Hepatocyte (in vitro differentiated cells): ENCODE data around the gene HOXD10. TPM values are rescaled to one million over a fixed set of nuclear protein-coding genes. Genes with fewer than 3 reads are reported as not detected.
A peak's percentile ranks its signal among the peaks of the same experiment; 100 is the strongest.

ENCODE experiments used
- DNase-seq: peaks from one replicate; pipeline ENCODE4 v3.0.0-alpha.2; 2016; ENCODE audit warnings: low spot score
- H2AFZ ChIP-seq: fragments of 200-600 bp; sonication (generic); 2 replicates; pipeline ENCODE4 v1.6.0; 2016; ENCODE audit warnings: antibody characterized with exemption, mild to moderate bottlenecking
- H3K27ac ChIP-seq: fragments of 200-600 bp; sonication (generic); 2 replicates; pipeline ENCODE4 v1.5.1; 2016; ENCODE audit warnings: mild to moderate bottlenecking
- H3K27me3 ChIP-seq: fragments of 200-600 bp; sonication (generic); 2 replicates; pipeline ENCODE4 v1.6.1; 2016
- H3K36me3 ChIP-seq: fragments of 200-600 bp; sonication (generic); replicated peaks from 2 replicates; pipeline ENCODE4 v1.5.1; 2016; ENCODE audit warnings: low read depth; ENCODE audit not compliant: insufficient read depth
- H3K4me1 ChIP-seq: fragments of 200-600 bp; sonication (generic); 2 replicates; pipeline ENCODE4 v1.5.1; 2016; ENCODE audit warnings: mild to moderate bottlenecking, moderate library complexity; ENCODE audit not compliant: insufficient read depth
- H3K4me2 ChIP-seq: fragments of 200-600 bp; sonication (generic); 2 replicates; pipeline ENCODE4 v1.6.0; 2016
- H3K4me3 ChIP-seq: fragments of 200-600 bp; sonication (generic); 2 replicates; pipeline ENCODE4 v1.5.1; 2016; ENCODE audit warnings: mild to moderate bottlenecking
- H3K79me2 ChIP-seq: fragments of 200-600 bp; sonication (generic); 2 replicates; pipeline ENCODE4 v1.6.0; 2017; ENCODE audit warnings: mild to moderate bottlenecking
- H3K9me2 ChIP-seq: fragments of 200-600 bp; sonication (generic); replicated peaks from 2 replicates; pipeline ENCODE4 v1.6.0; 2017; ENCODE audit warnings: mild to moderate bottlenecking; ENCODE audit not compliant: insufficient read depth
- H3K9me3 ChIP-seq: fragments of 200-600 bp; sonication (generic); 2 replicates; pipeline ENCODE4 v1.5.1; 2016; ENCODE audit warnings: low read depth, mild to moderate bottlenecking
- H4K20me1 ChIP-seq: fragments of 200-600 bp; sonication (generic); 2 replicates; pipeline ENCODE4 v1.6.0; 2016; ENCODE audit warnings: mild to moderate bottlenecking; ENCODE audit not compliant: insufficient read depth, poor library complexity, severe bottlenecking
- EZH2 ChIP-seq: fragments of 200-600 bp; sonication (generic); IDR thresholded peaks from 2 replicates; pipeline ENCODE4 v1.6.1; 2016; ENCODE audit warnings: antibody characterized with exemption, mild to moderate bottlenecking, borderline replicate concordance
- EZH2phosphoT487 ChIP-seq: fragments of 200-600 bp; sonication (generic); IDR thresholded peaks from one replicate; pipeline ENCODE4 v1.6.1; 2018; ENCODE audit warnings: antibody characterized with exemption, mild to moderate bottlenecking, low read depth, moderate library complexity; ENCODE audit not compliant: unreplicated experiment, severe bottlenecking
- WGBS: methylation state at CpG from one replicate; pipeline ENCODE4 v1.1.6; 2016; ENCODE audit warnings: low lambda C conversion rate; ENCODE audit errors: missing lambda C conversion rate; 5-methylcytosine and 5-hydroxymethylcytosine counted together
- polyA plus RNA-seq: library from polyadenylated mRNA; unstranded; fragments of >200 nt; fragmentation: Nextera tagmentation; extraction: Ambion mirVana; gene quantifications from 2 replicates; pipeline ENCODE4 v1.2.1, GENCODE V29; 2016
- total RNA-seq: library from RNA; depleted of rRNA; stranded (reverse); fragments of >200 nt; gene quantifications from 2 replicates; pipeline ENCODE4 v1.2.3, GENCODE V29; 2014
- TF ChIP-seq, protein P1 (sequence below): fragments of 200-600 bp; sonication (generic); IDR thresholded peaks from 2 replicates; pipeline ENCODE4 v1.5.1; 2016; ENCODE audit warnings: antibody characterized with exemption, mild to moderate bottlenecking; ENCODE audit not compliant: poor library complexity

The HOXD10 gene
- total and polyA plus RNA-seq, 2 experiments from 2014 or later, result 5.1 to 8.5 TPM

DNA sequence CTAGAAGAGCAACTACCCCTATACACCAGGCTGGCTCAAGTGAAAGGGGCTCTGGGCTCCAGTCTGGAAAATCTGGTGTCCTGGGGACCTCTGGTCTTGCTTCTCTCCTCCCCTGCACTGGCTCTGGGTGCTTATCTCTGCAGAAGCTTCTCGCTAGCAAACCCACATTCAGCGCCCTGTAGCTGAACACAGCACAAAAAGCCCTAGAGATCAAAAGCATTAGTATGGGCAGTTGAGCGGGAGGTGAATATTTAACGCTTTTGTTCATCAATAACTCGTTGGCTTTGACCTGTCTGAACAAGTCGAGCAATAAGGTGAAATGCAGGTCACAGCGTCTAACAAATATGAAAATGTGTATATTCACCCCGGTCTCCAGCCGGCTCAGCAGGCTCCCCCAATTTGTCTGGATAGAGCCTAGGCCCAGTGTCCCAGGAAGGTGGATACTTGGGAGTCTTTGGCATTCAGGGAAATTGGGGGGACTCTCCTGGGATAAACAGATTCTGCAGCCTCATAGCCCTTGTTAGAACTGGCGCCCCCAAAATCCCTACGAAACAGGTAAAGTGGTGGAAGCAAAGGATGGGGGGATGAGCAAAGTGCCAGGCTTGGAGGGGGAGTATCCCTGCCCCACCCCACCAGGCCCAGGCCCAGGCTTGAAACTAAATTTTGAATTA is 32.3 kb downstream of the HOXD10 start:
- 55% methylated on average over 11 of the region's 11 CpGs for WGBS

DNA sequence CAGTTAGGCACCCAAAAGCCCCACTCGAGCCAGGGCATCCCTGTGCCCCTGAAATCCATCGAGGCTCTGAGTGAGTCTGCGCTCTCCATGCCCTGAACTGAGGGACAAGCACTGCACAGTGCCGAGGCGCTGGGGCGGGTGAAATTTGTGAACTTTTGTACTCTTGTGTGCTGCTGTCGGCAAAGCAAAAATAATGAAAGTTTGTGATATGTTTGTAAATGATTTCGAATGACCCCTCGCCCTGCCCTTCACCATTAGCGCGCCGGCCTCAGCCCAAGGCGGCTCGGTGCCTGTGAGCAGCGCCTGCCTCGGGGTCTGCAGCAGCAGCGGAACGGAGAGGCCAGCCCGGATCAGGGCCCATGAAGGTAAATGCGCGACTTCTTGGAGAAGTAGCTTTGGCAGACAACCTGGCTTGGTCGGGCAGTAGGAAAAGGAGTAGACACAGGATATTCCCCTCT is 32.9 kb downstream of the HOXD10 start:
- H3K27me3 ChIP-seq, result peaks cover 98% of the 10 kb centered on the region
- DNase-seq, result no peak

More for the DNA sequence above, 32.3 kb downstream of the HOXD10 start:
- Histone ChIP-seq H3K9me2 (no peaks in the 10 kb centered on the region), H3K4me3 (no peak overlapping the region), H3K4me2 (no peak overlapping the region), H2AFZ (no peak overlapping the region), H3K9me3 (no peaks in the 10 kb centered on the region), H3K27ac (no peak overlapping the region), H3K36me3 (no peaks in the 10 kb centered on the region), H3K79me2 (no peaks in the 10 kb centered on the region), H3K27me3 (peaks cover 96% of the 10 kb centered on the region), H4K20me1 (no peaks in the 10 kb centered on the region), H3K4me1 (no peaks in the 10 kb centered on the region)
- DNase-seq, result no peak
- TF ChIP-seq EZH2 (no peak), EZH2phosphoT487 (no peak)
- TF ChIP-seq, protein P1, sequence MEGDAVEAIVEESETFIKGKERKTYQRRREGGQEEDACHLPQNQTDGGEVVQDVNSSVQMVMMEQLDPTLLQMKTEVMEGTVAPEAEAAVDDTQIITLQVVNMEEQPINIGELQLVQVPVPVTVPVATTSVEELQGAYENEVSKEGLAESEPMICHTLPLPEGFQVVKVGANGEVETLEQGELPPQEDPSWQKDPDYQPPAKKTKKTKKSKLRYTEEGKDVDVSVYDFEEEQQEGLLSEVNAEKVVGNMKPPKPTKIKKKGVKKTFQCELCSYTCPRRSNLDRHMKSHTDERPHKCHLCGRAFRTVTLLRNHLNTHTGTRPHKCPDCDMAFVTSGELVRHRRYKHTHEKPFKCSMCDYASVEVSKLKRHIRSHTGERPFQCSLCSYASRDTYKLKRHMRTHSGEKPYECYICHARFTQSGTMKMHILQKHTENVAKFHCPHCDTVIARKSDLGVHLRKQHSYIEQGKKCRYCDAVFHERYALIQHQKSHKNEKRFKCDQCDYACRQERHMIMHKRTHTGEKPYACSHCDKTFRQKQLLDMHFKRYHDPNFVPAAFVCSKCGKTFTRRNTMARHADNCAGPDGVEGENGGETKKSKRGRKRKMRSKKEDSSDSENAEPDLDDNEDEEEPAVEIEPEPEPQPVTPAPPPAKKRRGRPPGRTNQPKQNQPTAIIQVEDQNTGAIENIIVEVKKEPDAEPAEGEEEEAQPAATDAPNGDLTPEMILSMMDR, result no peak

DNA sequence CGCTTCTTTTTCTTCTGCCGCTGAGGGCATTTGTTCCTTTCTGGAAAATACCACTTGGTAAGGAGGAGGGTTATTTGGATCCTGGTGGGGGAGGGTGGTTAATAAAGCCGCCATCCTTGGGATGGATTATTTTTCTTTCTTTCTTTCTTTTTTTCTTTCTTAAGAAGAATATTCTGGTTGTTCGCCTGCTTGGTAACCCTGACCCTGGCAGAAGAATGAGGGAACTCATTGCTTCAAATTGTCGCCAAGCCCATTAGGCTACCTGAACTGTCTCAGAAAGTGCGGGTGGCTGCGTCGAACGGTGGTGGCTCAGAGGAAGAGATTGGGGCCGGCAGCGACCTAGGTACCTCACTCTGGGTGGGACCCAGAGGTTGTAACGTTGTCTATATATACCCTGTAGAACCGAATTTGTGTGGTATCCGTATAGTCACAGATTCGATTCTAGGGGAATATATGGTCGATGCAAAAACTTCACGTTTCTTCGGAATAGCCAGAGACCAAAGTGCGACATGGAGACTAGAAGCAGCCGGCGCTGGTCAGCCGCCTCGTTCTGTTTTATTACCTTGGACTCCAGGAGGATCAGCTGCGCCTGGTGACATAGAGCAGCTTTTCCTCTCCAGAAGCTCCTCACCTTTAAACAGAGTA is 33.5 kb downstream of the HOXD10 start:
- H3K4me3 ChIP-seq, result no peak overlapping the region
- 38% methylated on average over 24 of the region's 24 CpGs for WGBS
- H3K9me3 ChIP-seq, result no peaks in the 10 kb centered on the region
- peaks cover 98% of the 10 kb centered on the region for H3K27me3 ChIP-seq
- H3K4me2 ChIP-seq, result no peak overlapping the region
- TF ChIP-seq EZH2, result peak; percentile 80
- TF ChIP-seq, protein P1, result no peak
- no peaks in the 10 kb centered on the region for H3K79me2 ChIP-seq
- no peaks in the 10 kb centered on the region for H3K36me3 ChIP-seq
- no peaks in the 10 kb centered on the region for H3K4me1 ChIP-seq
- no peaks in the 10 kb centered on the region for H4K20me1 ChIP-seq
- DNase-seq, result no peak
- H3K27ac ChIP-seq, result no peak overlapping the region
- no peak overlapping the region for H2AFZ ChIP-seq
- no peaks in the 10 kb centered on the region for H3K9me2 ChIP-seq

More for the DNA sequence above, 32.9 kb downstream of the HOXD10 start:
- Histone ChIP-seq H4K20me1 (no peaks in the 10 kb centered on the region), H2AFZ (no peak overlapping the region), H3K36me3 (no peaks in the 10 kb centered on the region), H3K4me3 (no peak overlapping the region), H3K27ac (no peak overlapping the region), H3K9me3 (no peaks in the 10 kb centered on the region), H3K79me2 (no peaks in the 10 kb centered on the region), H3K4me2 (no peak overlapping the region), H3K4me1 (no peaks in the 10 kb centered on the region), H3K9me2 (no peaks in the 10 kb centered on the region)
- 22% methylated on average over 22 of the region's 22 CpGs for WGBS
- TF ChIP-seq, protein P1, result no peak
- TF ChIP-seq EZH2 (peak; percentile 69), EZH2phosphoT487 (peak; percentile 81)
